ENCODE results near the gene MAGI1. TPM values are rescaled to one million over a fixed set of nuclear protein-coding genes. Genes with fewer than 3 reads are reported as not detected.

Gene MAGI1
- total RNA-seq, 1 experiment from 2014 or later, result 38.6 TPM

DNA sequence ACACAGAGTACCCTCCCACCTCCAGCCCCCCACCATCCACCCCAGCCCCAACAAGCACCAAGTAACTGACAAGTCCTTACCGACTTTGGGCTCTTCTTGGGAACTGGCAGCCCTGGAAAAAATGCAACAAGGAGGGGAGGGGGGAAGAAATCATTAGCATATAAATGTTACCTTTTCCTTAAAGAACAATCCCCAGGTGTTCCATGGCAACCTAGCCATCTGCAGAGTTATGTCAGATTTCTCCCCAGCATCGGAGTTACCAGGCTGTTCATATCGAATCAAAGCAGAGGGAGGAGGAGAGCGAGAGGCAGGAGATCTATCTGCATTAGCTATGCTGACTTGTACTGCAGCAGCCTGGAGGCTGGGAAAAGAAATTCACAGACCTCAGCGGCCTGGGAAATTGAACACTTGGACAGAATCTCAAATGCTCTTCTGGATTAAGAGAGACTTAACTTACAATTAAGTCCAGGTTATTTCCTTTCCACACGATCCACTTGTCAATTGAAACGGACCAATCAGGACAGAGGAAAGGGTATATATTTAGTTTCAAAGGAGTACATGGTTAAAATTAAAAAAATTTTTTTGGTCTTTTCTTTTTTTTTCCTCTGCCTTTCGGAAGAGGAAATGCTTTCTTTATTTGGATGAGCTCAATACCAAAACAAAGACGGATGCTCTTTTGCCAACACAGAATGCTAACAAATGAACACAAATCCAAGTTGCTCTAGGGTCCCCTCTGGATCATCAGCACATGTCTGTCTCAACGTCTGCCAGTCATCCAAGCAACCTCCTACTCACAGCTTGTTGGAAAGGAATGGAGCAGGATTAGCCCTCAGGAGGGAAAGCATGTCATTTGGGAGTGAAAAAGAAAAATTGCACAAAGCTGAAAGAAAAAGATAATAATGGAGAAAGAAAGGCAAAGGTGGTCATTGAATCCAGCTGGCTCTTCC, 637.1 kb downstream of the MAGI1 start:
- ChIA-PET POLR2A (no interaction called here), CTCF (no interaction called here), RAD21 (ENCODE audit: low non-redundant PET in 1 of 2, low total read pairs in 2 of 2, uncharacterized antibody in 2 of 2, unreplicated experiment in 2 of 2) (no interaction called here)
- H3K9me2 ChIP-seq (ENCODE audit: insufficient read depth), result no peaks in the 10 kb centered on the region
- TF ChIP-seq TCF7L2 (IDR thresholded peaks at IDR 0.05; ENCODE audit: borderline replicate concordance, extremely low read depth, insufficient read depth, insufficient read length), result no peak
- TF ChIP-seq SIN3A (IDR thresholded peaks at IDR 0.05; ENCODE audit: low read depth), result no peak
- TF ChIP-seq SP1 (IDR thresholded peaks at IDR 0.05; ENCODE audit: low read depth), result no peak
- TF ChIP-seq JUND (IDR thresholded peaks at IDR 0.05), result no peak
- TF ChIP-seq ZFX (IDR thresholded peaks at IDR 0.05), result no peak
- TF ChIP-seq ZNF274 (IDR thresholded peaks at IDR 0.05; ENCODE audit: low read depth, low read length), result no peak
- no peak for TF ChIP-seq YY1 (IDR thresholded peaks at IDR 0.05; ENCODE audit: extremely low read depth, insufficient replicate concordance, low read depth, low read length)
- TF ChIP-seq, protein P1, sequence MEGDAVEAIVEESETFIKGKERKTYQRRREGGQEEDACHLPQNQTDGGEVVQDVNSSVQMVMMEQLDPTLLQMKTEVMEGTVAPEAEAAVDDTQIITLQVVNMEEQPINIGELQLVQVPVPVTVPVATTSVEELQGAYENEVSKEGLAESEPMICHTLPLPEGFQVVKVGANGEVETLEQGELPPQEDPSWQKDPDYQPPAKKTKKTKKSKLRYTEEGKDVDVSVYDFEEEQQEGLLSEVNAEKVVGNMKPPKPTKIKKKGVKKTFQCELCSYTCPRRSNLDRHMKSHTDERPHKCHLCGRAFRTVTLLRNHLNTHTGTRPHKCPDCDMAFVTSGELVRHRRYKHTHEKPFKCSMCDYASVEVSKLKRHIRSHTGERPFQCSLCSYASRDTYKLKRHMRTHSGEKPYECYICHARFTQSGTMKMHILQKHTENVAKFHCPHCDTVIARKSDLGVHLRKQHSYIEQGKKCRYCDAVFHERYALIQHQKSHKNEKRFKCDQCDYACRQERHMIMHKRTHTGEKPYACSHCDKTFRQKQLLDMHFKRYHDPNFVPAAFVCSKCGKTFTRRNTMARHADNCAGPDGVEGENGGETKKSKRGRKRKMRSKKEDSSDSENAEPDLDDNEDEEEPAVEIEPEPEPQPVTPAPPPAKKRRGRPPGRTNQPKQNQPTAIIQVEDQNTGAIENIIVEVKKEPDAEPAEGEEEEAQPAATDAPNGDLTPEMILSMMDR (IDR thresholded peaks at IDR 0.05 in 2 of 3, conservative IDR thresholded peaks at IDR 0.05 in 1 of 3; ENCODE audit: borderline replicate concordance in 1 of 3, insufficient read depth in 1 of 3, low read depth in 2 of 3, low read length in 2 of 3), result no peak
- ATAC-seq (no peak), DNase-seq (ENCODE audit: low read depth, low spot score) (no peak)
- no peaks in the 10 kb centered on the region for H3K9me3 ChIP-seq (ENCODE audit: control insufficient read depth in 1 of 2, insufficient read depth in 1 of 2, low read depth in 1 of 2, low read length in 2 of 2)
- no peaks in the 10 kb centered on the region for H3K36me3 ChIP-seq (ENCODE audit: control insufficient read depth in 1 of 2, insufficient read depth in 2 of 2, low read length in 2 of 2)
- H4K20me1 ChIP-seq (ENCODE audit: insufficient read depth), result no peaks in the 10 kb centered on the region
- H2AFZ ChIP-seq (ENCODE audit: low read depth, low read length, poor library complexity, severe bottlenecking), result no peak overlapping the region
- H3K27ac ChIP-seq (ENCODE audit: low read depth, low read length), result no peak overlapping the region
- intact Hi-C loops (cut with micrococcal nuclease), result no loop called here
- H3K4me3 ChIP-seq (replicated peaks in 1 of 2; ENCODE audit: low read depth in 1 of 2, low read length in 2 of 2), result no peak overlapping the region
- H3K9ac ChIP-seq (ENCODE audit: low read length), result no peak overlapping the region
- BruUV-seq (replicated peaks), result no TSS peak
- no peaks in the 10 kb centered on the region for H3K4me1 ChIP-seq (ENCODE audit: control insufficient read depth in 1 of 2, insufficient read depth in 2 of 2, low read length in 2 of 2)
- H3K79me2 ChIP-seq (ENCODE audit: insufficient read depth, low read length), result no peaks in the 10 kb centered on the region
- no peaks in the 10 kb centered on the region for H3K27me3 ChIP-seq (ENCODE audit: insufficient read depth, low read length)
- H3K4me2 ChIP-seq (ENCODE audit: low read length), result no peak overlapping the region
